Uterus (tissue), 2 donors: ENCODE measurements around the gene PROM1.

ENCODE experiments used
- POLR2A ChIP-seq, 2 donors: fragments of 450-650 bp; IDR thresholded peaks; one replicate each; pipeline ENCODE4 v1.6.1; 2016; ENCODE audit warnings: antibody characterized with exemption in 2 of 2, mild to moderate bottlenecking in 1 of 2, moderate library complexity in 1 of 2
- TF ChIP-seq, protein P1 (sequence below), 4 experiments: fragments of 200-600 bp in 2 of 4; fragments of 450-650 bp in 2 of 4; sonication (generic) in 2 of 4; IDR thresholded peaks; one replicate each; pipeline ENCODE4 v1.5.1; 2016 to 2019; ENCODE audit warnings: antibody characterized with exemption in 4 of 4, mild to moderate bottlenecking in 2 of 4, moderate library complexity in 1 of 4

DNA sequence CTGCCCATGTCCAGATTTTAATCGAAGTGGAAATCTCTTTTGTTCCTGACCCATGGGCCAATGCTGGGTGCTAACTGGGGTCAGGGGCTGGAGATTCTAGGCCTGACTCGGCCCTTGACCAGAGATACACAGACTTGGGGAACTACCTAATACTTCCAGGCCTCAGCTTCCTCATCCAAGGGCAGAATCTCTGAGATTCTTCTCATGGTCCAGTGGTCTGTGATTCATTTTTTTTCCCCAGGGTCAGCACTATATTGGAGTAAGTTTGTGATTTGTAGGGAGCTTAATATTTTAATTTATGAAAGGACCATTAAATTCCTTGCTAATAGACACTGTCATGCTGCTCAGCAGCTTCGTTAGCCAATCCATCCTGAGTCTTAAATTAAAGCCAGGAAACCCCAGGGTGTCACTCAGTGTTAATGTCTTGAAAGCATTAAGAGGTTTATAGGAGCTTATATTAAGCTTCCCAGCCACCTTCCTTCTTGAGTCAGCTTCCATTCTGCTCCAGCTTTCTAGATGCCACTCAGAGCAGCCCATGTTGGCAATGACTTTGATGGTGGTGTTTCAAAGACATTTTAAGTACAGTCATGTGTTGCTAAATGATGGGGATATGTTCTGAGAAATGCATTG is 27.0 kb upstream of the PROM1 start:
- TF ChIP-seq, protein P1, sequence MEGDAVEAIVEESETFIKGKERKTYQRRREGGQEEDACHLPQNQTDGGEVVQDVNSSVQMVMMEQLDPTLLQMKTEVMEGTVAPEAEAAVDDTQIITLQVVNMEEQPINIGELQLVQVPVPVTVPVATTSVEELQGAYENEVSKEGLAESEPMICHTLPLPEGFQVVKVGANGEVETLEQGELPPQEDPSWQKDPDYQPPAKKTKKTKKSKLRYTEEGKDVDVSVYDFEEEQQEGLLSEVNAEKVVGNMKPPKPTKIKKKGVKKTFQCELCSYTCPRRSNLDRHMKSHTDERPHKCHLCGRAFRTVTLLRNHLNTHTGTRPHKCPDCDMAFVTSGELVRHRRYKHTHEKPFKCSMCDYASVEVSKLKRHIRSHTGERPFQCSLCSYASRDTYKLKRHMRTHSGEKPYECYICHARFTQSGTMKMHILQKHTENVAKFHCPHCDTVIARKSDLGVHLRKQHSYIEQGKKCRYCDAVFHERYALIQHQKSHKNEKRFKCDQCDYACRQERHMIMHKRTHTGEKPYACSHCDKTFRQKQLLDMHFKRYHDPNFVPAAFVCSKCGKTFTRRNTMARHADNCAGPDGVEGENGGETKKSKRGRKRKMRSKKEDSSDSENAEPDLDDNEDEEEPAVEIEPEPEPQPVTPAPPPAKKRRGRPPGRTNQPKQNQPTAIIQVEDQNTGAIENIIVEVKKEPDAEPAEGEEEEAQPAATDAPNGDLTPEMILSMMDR (IDR thresholded peaks at IDR 0.05): no peak
- no peak for TF ChIP-seq POLR2A (IDR thresholded peaks at IDR 0.05)
